ENCODE results near the gene SEPHS2. TPM values are rescaled to one million over a fixed set of nuclear protein-coding genes. Genes with fewer than 3 reads are reported as not detected.

The SEPHS2 gene
- total and polyA plus RNA-seq, 2 of the 8 experiments (the other 6 are each of a cell fraction or from before 2014, with no cell fraction given), result 28.2 to 61.8 TPM

DNA sequence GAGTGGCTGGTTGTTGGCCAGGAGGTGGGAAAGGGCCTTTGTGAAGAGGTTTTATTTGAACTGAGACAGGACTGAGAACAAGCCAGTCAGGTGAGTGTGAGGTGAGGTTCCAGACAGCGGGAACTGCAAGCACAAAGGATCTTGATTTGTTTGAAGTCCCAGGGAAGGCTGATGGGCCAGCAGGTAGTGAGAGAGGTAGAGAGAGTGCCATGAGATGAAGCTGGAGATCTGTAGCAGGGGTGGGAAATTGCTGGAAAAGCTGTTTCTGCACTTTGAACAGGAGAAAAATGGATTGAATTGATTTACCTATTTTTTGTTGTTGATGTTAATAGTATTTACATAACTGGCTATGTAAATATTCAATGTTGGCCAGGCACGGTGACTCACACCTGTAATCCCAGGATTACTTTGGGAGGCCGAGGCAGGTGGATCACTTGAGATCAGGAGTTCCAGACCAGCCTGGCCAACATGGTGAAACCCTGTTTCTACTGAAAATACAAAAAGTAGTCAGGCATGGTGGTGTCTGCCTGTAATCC is 8.1 kb downstream of the SEPHS2 start (continued):
- TF ChIP-seq KDM5A (IDR thresholded peaks at IDR 0.05; ENCODE audit: low read length), result no peak
- no peak for TF ChIP-seq HDAC6 (IDR thresholded peaks at IDR 0.05; ENCODE audit: low read depth, low read length)
- TF ChIP-seq SRF (IDR thresholded peaks at IDR 0.05; ENCODE audit: low read depth, low read length), result no peak
- TF ChIP-seq GTF2F1 (IDR thresholded peaks at IDR 0.05; ENCODE audit: borderline replicate concordance, low read depth, low read length), result no peak
- no peak for TF ChIP-seq POLR2A (IDR thresholded peaks at IDR 0.05; ENCODE audit: control extremely low read depth in 1 of 2, low read depth in 2 of 2, low read length in 2 of 2)
- TF ChIP-seq PHF8 (conservative IDR thresholded peaks at IDR 0.05; ENCODE audit: low read depth, low read length), result no peak
